Colonic mucosa (tissue), 4 donors: ENCODE measurements around the gene EFCAB11. TPM values are rescaled to one million over a fixed set of nuclear protein-coding genes. Genes with fewer than 3 reads are reported as not detected.
A peak's percentile ranks its signal among the peaks of the same experiment; 100 is the strongest.

Experiments
- DNase-seq: peaks from one replicate; pipeline ENCODE4 v3.0.0-alpha.2; 2020
- H3K27ac ChIP-seq: fragments of 200-600 bp; one replicate; pipeline ENCODE4 v1.8.0; 2021
- H3K27me3 ChIP-seq: fragments of 200-600 bp; one replicate; pipeline ENCODE4 v1.8.0; 2021
- H3K36me3 ChIP-seq: fragments of 200-600 bp; one replicate; pipeline ENCODE4 v1.8.0; 2021
- H3K4me1 ChIP-seq: fragments of 200-600 bp; one replicate; pipeline ENCODE4 v1.8.0; 2021; ENCODE audit warnings: mild to moderate bottlenecking
- H3K4me3 ChIP-seq: fragments of 200-600 bp; one replicate; pipeline ENCODE4 v1.8.0; 2021
- H3K9ac ChIP-seq, 2 donors: one replicate each; pipeline ENCODE4 v1.7.0; 2013; ENCODE audit warnings: control low read depth in 2 of 2, low read depth in 2 of 2, low read length in 2 of 2
- H3K9me3 ChIP-seq: fragments of 200-600 bp; one replicate; pipeline ENCODE4 v1.8.0; 2021
- intact Hi-C: fragments of 100-400 bp; cut with DNase I; formaldehyde crosslinking; loops from one replicate; pipeline ENCODE4 v1.14.1; 2022
- total RNA-seq, 2 donors: library from RNA; stranded (reverse); fragmentation: NEBNext Ultra II Directional in 1 of 2; extraction: Animal tissue kit (Norgen Biotek cat#: 25700) in 1 of 2; gene quantifications; one replicate each; pipeline ENCODE4 v1.2.1, GENCODE V29; 2021
- TF ChIP-seq, protein P1 (sequence below): fragments of 200-600 bp; IDR thresholded peaks from one replicate; pipeline ENCODE4 v1.8.0; 2022; ENCODE audit warnings: antibody characterized with exemption, mild to moderate bottlenecking
- donor health status: healthy.
- donor health status: DM: no; HTN: no; CAD: no.
- donor health status: DM: no; HTN: no; CAD: no.

EFCAB11 gene
- total RNA-seq, 2 donors from 2014 or later, result 12.1 to 14.1 TPM

DNA sequence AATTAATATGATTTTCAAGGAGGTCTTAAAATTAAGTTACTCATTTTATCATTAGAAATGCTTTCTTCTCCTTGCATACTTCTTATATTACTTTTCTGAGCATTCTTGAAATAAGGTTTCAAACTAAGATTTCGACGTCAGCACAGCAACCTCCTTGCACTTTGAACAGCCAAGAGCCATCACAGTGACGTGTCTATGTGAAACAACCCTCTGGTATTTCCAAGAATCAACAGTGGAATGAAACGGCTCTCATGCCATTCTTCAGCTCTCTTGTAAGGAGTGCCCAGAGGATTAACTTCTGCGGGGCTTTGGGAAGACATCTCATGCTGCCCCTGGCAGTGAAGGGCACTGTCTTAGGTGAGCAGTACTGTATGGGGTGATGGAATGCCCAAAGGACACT lies 109.2 kb downstream of the EFCAB11 start:
- no peaks in the 10 kb centered on the region for H3K36me3 ChIP-seq
- intact Hi-C loops, result no loop called here
- TF ChIP-seq, protein P1, sequence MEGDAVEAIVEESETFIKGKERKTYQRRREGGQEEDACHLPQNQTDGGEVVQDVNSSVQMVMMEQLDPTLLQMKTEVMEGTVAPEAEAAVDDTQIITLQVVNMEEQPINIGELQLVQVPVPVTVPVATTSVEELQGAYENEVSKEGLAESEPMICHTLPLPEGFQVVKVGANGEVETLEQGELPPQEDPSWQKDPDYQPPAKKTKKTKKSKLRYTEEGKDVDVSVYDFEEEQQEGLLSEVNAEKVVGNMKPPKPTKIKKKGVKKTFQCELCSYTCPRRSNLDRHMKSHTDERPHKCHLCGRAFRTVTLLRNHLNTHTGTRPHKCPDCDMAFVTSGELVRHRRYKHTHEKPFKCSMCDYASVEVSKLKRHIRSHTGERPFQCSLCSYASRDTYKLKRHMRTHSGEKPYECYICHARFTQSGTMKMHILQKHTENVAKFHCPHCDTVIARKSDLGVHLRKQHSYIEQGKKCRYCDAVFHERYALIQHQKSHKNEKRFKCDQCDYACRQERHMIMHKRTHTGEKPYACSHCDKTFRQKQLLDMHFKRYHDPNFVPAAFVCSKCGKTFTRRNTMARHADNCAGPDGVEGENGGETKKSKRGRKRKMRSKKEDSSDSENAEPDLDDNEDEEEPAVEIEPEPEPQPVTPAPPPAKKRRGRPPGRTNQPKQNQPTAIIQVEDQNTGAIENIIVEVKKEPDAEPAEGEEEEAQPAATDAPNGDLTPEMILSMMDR, result no peak
- no peaks in the 10 kb centered on the region for H3K4me1 ChIP-seq
- no peak overlapping the region for H3K9ac ChIP-seq
- H3K4me3 ChIP-seq, result no peak overlapping the region
- H3K27me3 ChIP-seq, result no peaks in the 10 kb centered on the region
- no peaks in the 10 kb centered on the region for H3K9me3 ChIP-seq
- no peak overlapping the region for H3K27ac ChIP-seq
- DNase-seq, result no peak

DNA sequence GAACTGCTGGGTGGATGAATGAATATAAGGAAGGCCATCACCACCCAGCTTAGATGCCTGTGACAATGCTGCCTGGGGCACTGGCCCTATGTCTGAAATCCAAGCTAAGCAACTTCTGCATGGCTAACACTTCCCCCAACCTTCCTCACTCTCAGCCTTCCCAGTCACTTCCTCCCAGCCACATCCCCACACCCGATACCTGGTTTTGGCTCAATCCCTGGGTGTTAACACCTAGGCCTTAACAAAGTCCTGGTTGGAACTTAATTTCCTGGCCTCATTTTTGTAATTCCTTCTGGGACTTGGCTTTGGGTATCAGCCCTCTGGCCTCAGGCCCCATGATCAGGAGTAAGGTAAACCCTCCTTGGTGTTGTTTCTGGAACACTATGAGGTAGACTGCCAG lies 110.0 kb downstream of the EFCAB11 start:
- Histone ChIP-seq H3K27me3 (no peaks in the 10 kb centered on the region), H3K36me3 (no peaks in the 10 kb centered on the region), H3K9ac (no peak overlapping the region), H3K4me1 (no peaks in the 10 kb centered on the region), H3K27ac (no peak overlapping the region), H3K4me3 (no peak overlapping the region), H3K9me3 (no peaks in the 10 kb centered on the region)
- DNase-seq, result no peak
- TF ChIP-seq, protein P1, result no peak
- intact Hi-C loops, result no loop called here

DNA sequence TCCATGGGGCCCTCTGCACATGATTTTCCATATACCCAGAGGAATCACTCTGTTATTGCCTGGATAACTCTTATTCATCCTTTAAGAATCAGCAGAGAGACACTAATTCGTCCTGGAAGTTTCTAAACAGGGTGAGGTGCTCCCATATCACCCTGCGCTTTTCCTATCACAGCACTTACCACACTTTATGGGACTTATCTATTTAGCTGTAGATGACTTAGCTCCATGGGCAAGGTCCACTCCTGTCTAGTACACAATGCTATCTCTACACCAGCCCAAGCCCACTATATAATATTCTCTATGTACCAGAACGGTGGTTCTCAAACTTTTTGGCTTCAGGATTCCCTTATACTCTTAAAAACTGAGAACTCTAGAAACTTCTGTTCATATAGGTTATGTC lies 111.7 kb downstream of the EFCAB11 start:
- peak; percentile 21 for DNase-seq
- H3K27me3 ChIP-seq, result no peaks in the 10 kb centered on the region
- H3K4me3 ChIP-seq, result no peak overlapping the region
- H3K9me3 ChIP-seq, result no peaks in the 10 kb centered on the region
- no peaks in the 10 kb centered on the region for H3K36me3 ChIP-seq
- H3K27ac ChIP-seq, result no peak overlapping the region
- no peak overlapping the region for H3K9ac ChIP-seq
- intact Hi-C loops, result no loop called here
- TF ChIP-seq, protein P1, result no peak
- H3K4me1 ChIP-seq, result no peaks in the 10 kb centered on the region

DNA sequence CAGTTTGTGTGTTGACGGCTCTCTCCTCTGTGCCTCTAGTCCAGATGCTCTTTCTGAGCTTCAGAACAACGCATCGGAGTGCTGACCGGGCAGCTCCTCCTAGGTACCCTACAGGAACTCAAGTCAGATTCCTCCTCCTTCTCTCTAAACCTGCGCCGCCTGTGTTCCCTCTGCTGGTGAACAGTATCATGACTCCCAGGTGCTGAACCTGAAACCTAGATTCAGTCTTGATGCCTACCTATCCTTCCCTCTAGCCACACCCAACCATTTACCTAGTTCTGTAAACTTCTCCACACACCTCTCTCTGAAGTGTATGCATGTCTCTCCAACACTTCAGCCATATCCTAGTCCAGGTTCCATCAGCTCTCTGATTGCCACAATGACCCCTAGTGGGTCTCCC lies 112.7 kb downstream of the EFCAB11 start:
- intact Hi-C loops, result no loop called here
- Histone ChIP-seq H3K27me3 (no peaks in the 10 kb centered on the region), H3K36me3 (no peaks in the 10 kb centered on the region), H3K4me1 (no peaks in the 10 kb centered on the region), H3K27ac (no peak overlapping the region), H3K9ac (no peak overlapping the region), H3K9me3 (no peaks in the 10 kb centered on the region), H3K4me3 (no peak overlapping the region)
- DNase-seq, result no peak
- TF ChIP-seq, protein P1, result no peak

DNA sequence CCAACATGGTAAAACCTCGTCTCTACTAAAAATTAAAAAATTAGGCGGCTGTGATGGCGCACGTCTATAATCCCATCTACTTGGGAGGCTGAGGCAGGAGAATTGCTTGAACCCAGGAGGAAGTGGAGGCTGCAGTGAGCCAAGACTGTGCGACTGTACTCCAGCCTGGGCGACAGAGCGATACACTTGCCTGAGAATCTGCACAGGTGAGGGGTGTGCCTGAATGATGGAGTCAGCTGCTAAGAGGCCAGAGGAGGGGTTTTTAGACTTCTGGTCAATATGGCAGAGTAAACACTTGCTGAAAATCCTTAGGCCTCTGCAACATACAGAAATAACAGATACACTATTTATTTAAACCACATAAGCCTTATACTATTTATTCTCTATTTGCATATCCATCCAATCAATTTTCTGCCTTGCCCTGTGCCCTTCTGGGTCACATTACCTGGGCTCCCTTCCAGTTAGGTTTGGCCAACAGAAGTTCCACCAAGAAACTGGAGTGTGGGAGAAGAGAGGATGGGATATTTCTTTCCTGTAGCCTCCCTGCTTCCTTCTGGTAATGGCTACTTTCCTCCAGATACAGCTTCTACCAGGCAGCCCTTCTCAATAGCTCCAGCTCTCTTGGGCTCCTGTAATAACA lies 117.6 kb downstream of the EFCAB11 start:
- DNase-seq, result no peak
- Histone ChIP-seq H3K9ac (no peak overlapping the region), H3K9me3 (no peaks in the 10 kb centered on the region), H3K27ac (no peak overlapping the region), H3K4me1 (no peaks in the 10 kb centered on the region), H3K36me3 (no peaks in the 10 kb centered on the region), H3K27me3 (no peaks in the 10 kb centered on the region), H3K4me3 (no peak overlapping the region)
- intact Hi-C loops, result no loop called here
- TF ChIP-seq, protein P1, result no peak
